WERI-Rb-1 (cell line): Measurements from ENCODE around the gene FRMPD4.

ENCODE experiments used
- DNase-seq: peaks from one replicate; pipeline ENCODE4 v3.0.0-alpha.2; 2020
- H3K27ac ChIP-seq: fragments of 250-450 bp; sonication (Bioruptor Pico); 2 replicates; pipeline ENCODE4 v1.5.1; 2020; ENCODE audit warnings: mild to moderate bottlenecking, moderate library complexity
- H3K27me3 ChIP-seq: fragments of 250-450 bp; sonication (Bioruptor Pico); 2 replicates; pipeline ENCODE4 v1.5.1; 2021; ENCODE audit warnings: mild to moderate bottlenecking, low read depth, moderate library complexity; ENCODE audit not compliant: insufficient read depth, severe bottlenecking
- H3K36me3 ChIP-seq: fragments of 250-450 bp; sonication (Bioruptor Pico); 2 replicates; pipeline ENCODE4 v1.5.1; 2020; ENCODE audit warnings: mild to moderate bottlenecking, moderate library complexity
- H3K4me3 ChIP-seq: 2 replicates; pipeline ENCODE4 v1.5.1; 2011; ENCODE audit warnings: low read depth, mild to moderate bottlenecking, control low read depth, low read length
- H3K9me3 ChIP-seq: fragments of 250-450 bp; sonication (Bioruptor Pico); 2 replicates; pipeline ENCODE4 v1.5.1; 2021; ENCODE audit warnings: mild to moderate bottlenecking, moderate library complexity; ENCODE audit not compliant: severe bottlenecking
- CTCF ChIP-seq: IDR thresholded peaks from 2 replicates; pipeline ENCODE4 v1.5.1; 2011; ENCODE audit warnings: low read depth, mild to moderate bottlenecking, control low read depth, inconsistent platforms, low read length

FRMPD4 gene

GRCh38 chrX:12223650-12224049 lies 85.4 kb downstream of the FRMPD4 start:
- no peak for DNase-seq
- Histone ChIP-seq H3K27ac (no peak overlapping the region), H3K4me3 (no peak overlapping the region), H3K9me3 (no peaks in the 10 kb centered on the region), H3K27me3 (peaks cover 42% of the 10 kb centered on the region), H3K36me3 (no peaks in the 10 kb centered on the region)
- TF ChIP-seq CTCF: no peak

- Histone ChIP-seq H3K9me3 (no peaks in the 10 kb centered on the region), H3K4me3 (no peak overlapping the region), H3K27me3 (peaks cover 38% of the 10 kb centered on the region), H3K27ac (no peak overlapping the region), H3K36me3 (no peaks in the 10 kb centered on the region)
- TF ChIP-seq CTCF: no peak
- DNase-seq: no peak
Measured at GRCh38 chrX:12225107-12225506, 86.8 kb downstream of the FRMPD4 start.

GRCh38 chrX:12227412-12228041 lies 89.3 kb downstream of the FRMPD4 start:
- no peaks in the 10 kb centered on the region for H3K9me3 ChIP-seq
- H3K4me3 ChIP-seq: no peak overlapping the region
- DNase-seq: no peak
- H3K27ac ChIP-seq: no peak overlapping the region
- H3K36me3 ChIP-seq: no peaks in the 10 kb centered on the region
- no peak for TF ChIP-seq CTCF
- peaks cover 22% of the 10 kb centered on the region for H3K27me3 ChIP-seq

- no peak for TF ChIP-seq CTCF
- DNase-seq: no peak
- Histone ChIP-seq H3K36me3 (no peaks in the 10 kb centered on the region), H3K27ac (no peak overlapping the region), H3K4me3 (no peak overlapping the region), H3K27me3 (peaks cover 16% of the 10 kb centered on the region), H3K9me3 (no peaks in the 10 kb centered on the region)
Measured at GRCh38 chrX:12228862-12229261, 90.6 kb downstream of the FRMPD4 start.

- no peak for DNase-seq
- peaks cover 7% of the 10 kb centered on the region for H3K27me3 ChIP-seq
- TF ChIP-seq CTCF: no peak
- no peak overlapping the region for H3K27ac ChIP-seq
- no peak overlapping the region for H3K4me3 ChIP-seq
- H3K36me3 ChIP-seq: no peaks in the 10 kb centered on the region
- H3K9me3 ChIP-seq: no peaks in the 10 kb centered on the region
Measured at GRCh38 chrX:12229986-12230385, 91.7 kb downstream of the FRMPD4 start.
